GM18951 (cell line): ENCODE results near the gene KLHL2.
"Not testable (repeated sequence)": the region's sequence is repeated elsewhere in the genome, so short reads cannot be mapped to it uniquely, and the experiment has no call there.

Experiments used
- POLR2A ChIP-seq: IDR thresholded peaks from 4 replicates; pipeline ENCODE4 v1.6.1; 2011; ENCODE audit warnings: mild to moderate bottlenecking; ENCODE audit not compliant: insufficient read length, insufficient read depth; ENCODE audit errors: extremely low read depth
- in situ Hi-C: fragments of 300-500 bp; cut with MboI; formaldehyde crosslinking; loops from one replicate; pipeline ENCODE4 v1.12.0; 2022; ENCODE audit warnings: low sequenced_read_pairs, mixed read lengths, inconsistent platforms; ENCODE audit not compliant: unreplicated experiment

Gene KLHL2

DNA sequence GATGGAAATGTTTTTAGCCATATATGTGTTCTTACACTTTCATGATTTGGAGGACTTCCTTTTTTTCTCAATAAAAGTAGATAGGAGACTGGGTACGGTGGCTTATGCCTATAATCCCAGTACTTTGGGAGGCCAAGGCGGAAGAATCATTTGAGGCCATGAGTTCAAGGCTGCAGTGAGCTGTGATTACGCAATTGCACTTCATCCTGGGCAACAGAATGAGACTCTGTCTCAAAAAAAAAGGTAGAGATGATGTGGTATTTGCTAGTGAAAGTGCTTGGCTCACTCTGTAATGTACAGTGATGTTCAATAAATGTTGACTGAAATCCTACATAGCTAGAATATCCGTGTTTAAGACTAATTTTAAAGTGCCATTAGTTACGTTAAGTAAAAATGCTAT is 27.4 kb downstream of the KLHL2 start:
- no peak for TF ChIP-seq POLR2A
- in situ Hi-C loops = no loop called here

DNA sequence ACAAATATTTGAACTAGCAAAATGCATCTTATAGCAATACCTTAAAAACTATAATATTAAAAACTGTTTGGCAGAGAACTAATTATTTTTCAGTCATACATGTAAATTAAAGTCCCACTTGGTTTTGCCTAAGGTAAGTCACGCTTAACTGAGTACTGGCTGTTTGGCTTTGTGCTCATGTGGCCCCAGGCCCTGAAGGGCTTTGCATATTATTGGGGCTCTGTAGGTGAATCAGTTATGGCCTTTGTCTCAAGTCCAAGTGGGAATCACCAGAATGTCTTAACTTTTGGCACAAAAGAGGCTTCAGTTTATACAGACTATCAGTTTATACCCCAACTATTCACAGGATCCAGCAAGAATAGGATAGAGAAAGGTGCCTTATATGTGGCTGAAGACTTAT is 29.5 kb downstream of the KLHL2 start:
- in situ Hi-C loops = not testable (repeated sequence)

DNA sequence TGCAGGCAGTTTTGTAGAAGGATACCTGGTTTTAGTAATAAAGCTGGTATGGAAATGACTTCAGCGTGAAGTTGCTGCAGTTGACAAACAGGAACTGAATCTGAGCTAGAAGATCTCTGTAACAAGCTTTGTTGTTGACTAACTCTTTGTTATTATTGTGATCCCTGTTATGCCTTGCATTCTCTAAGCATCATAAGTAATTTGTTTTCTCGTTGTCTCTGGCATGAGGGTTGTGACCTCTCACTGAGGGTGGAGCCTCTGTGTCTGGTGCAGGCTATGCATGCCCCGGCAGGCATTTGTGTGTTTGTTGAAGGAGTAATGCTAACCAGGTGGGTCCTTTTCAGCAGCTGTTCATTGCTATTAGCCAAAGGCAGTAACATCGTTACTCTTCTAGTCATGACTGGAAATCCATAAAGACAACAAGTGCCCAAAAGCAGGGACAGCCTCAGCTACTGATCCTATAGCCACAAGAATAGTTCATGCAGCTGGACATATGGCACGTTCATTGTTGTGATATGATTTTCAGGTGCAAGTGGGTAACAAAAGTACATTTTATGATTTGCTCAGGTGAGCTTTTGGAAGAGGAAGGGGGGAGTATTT is 30.8 kb downstream of the KLHL2 start:
- in situ Hi-C loops = not testable (repeated sequence)

DNA sequence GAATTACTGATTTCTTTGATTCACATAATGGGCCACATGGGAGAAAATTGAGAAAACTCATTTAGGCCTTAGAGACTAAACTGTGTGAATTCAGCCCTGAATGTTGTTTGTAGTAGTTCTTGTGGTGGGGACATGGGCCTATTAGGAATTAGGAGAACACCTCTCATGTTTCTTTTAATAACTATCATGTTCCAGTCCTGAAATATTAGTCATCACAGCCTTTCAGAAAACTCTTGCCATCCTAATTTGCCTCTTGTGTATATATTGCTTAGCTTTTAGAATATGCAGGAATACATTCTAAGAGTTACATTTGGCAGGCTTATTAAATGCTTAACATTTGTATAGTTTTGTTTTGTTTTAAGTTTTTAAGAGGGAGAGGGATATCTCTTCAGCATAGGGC is 33.4 kb downstream of the KLHL2 start:
- in situ Hi-C loops = not testable (repeated sequence)

DNA sequence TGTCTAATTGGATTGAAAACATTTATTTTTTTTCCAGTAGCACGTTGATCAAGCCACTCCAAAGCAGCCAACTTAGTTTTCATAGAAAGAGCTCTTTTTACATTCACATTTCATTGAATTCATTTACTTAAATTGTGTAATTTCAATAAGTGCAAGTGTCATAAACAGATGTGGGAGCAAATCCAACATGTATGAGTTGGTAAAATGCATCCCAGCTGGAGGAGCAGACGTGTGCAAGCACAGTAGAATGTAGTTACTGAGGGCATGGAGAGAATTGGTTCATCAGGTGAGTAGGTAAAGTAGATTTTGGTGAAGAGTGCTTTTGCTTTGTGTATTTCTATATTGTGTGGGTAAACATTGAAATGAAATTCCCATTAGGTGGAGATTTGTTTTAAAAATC is 36.8 kb downstream of the KLHL2 start:
- in situ Hi-C loops = not testable (repeated sequence)

DNA sequence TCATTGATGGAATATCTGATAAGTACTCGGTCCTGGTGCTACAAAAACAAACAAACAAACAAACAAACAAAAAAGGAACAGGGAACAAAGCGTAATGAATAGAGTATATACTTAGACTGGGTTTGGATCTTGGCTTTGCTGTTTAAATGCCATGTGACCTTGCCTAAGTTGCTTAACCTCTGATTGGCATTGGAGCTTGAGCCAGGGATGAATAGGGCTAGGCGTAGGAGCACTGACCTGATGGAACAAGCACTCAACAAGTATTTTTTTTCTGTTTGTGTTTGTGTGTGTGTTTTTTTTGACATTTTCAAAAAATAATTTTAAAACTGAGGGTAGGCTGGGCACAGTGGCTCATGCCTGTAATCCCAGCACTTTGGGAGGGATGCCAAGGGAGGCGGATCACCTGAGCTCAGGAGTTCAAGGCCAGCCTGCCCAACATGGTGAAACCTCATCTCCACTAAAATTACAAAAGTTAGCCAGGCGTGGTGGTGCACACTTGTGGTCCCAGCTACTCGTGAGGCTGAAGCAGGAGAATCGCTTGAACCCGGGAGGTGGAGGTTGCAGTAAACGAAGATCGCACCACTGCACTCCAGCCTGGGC is 37.3 kb downstream of the KLHL2 start:
- in situ Hi-C loops = not testable (repeated sequence)

DNA sequence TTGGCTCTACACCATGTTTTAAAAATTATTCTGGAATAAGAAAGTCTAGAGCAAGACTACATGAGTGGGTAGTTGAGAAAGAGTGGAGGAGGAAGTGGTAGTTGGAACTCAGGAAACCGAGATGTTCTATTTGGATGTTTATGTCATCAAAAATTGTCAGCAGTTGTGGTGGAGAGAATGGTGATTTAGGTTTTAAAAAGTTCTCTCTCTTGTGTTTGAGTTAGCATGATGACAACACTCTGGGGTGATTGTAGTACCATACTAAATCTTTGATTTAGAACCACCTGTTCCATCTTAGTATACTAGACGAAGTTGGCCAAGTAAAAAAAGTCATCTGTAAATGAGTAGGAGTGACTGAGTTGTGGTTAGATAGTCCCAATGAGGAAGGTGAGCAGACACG is 40.7 kb downstream of the KLHL2 start:
- in situ Hi-C loops = no loop called here

DNA sequence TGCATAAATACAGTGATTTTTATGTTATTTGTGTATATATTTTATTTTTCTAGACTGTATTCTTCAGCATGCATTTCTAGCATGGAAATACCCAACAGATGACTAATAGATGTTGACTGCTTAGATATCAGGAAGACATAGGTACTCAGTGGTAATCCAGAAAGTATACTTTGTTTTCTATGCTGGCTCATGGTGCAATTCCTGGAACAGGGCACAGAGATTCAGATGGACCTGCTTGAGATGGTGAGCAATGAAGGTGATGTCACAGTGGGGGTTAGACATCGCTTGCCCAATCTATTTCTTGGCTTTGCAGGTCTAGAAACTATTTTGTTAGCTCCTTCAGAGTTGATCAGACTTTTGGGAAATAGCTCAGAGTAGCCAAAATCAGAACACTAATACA is 41.5 kb downstream of the KLHL2 start:
- in situ Hi-C loops = not testable (repeated sequence)

More for the DNA sequence above, 40.7 kb downstream of the KLHL2 start:
- TF ChIP-seq POLR2A = no peak

DNA sequence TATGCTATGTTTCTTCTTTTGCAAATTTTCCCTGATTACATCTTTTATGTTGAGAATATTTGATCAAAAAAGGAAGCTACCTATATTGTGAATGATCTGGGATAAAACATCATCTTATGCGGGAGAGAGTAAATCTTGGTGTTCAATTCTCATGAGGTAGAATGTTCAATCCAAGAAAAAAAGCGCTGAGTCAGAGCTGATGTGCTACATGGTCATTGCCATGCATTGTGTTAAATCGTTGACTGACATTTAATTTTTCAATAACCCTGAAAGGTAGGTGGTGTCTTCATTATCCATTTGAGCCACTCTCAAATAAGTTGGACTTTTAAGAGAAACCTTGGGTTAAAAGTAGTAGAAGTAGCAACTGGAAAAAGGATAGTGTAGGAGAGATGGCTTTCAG is 47.4 kb downstream of the KLHL2 start:
- in situ Hi-C loops = not testable (repeated sequence)

DNA sequence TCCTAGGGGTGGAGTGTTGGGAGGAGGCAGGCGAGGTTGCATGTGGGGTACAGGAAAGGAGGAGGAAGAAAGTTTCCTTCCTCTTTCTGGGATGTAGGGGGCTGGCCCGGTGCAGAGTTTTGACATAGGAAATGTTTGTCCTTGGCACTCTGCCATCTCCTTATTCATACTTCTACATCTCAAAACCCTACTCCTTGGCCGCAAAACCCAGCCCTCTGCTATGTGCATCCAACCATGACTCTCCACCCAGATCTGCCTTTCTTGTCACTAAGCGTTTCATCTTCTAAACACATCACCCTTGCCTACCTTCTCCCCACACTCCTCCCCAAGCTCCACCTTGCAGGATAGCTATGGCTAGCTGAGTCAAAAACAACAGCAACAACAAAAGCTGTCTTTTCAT is 48.1 kb downstream of the KLHL2 start:
- in situ Hi-C loops = not testable (repeated sequence)

DNA sequence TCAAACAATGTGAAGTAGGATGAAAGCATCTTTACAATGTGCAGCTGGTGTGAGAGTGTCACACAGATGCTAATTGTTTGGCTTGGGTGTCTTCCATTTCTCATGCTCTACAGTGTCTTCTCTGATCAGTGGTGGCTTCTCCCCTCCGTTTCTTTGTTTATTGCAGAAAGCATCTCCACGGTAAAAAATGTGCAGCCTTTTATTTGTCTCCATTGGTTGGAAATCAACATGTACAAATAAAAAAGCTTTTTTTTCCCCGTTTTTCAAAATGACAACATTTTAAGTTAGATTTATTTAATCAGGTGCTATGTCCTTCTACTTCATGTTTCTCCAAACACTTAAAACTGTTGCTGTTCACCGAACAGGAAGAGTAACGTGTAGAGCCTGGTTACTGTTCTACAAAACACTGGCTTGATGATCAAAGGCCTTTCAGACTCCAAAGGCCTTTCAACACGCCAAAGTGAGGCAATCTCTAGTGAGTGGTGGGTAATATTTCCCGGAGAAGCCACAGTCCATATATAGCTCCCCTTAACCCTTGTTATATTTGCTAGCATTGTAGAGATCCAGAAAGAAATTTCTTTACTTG is 48.8 kb downstream of the KLHL2 start:
- in situ Hi-C loops = not testable (repeated sequence)

DNA sequence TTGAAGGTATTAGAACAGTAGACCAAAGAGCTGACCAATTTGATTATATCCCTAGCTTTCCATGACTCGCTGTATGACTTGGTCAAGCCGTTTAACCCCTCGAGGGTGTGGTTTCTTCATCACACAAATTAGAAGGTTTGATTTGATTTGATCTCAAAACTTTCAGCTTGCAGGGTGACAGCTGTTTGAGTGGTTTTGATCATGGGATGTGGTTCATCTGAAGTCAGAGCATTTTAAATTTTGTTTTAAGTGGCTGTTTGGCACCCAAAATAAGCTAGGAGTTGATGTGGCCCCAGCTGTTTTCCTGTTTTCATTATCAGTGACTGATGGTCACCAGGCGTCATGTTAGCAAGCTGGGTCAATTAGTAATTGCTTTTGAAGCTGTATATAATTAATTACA is 52.4 kb downstream of the KLHL2 start:
- in situ Hi-C loops = not testable (repeated sequence)

DNA sequence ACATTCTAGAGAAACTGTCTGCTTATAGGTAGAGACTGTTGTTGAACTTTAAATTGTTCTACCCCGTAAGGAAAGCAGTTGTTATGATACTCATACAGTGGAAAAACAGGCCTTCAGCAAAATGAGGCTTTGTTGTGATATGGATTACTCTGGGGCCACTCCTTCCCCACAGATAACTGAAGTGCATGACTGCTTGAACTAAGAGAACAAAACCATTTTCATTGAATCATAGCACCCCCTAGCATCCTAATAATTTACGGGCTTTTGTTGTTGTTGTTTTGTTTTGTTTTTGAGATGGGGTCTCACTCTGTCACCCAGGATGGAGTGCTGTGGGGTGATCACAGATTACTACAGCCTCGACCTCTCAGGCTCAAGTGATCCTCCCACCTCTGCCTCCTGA is 54.9 kb downstream of the KLHL2 start:
- in situ Hi-C loops = not testable (repeated sequence)

DNA sequence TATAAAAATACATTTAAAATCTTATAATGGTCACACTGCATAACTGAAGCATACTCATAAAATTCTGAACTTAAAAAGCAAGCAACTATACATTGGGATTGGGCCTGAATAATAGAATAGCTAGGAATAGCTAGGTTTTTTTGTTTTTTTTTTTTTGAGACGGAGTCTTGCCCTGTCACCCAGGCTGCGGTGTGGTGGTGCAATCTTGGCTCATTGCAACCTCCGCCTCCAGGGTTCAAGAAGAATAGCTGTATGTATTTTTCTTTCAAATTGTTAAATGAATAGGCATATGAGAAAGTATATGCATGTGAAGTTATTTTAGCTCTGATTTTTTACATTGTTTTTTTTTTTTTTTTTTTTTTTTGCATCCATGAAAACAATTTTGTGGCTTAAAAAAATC is 56.1 kb downstream of the KLHL2 start:
- in situ Hi-C loops = not testable (repeated sequence)

DNA sequence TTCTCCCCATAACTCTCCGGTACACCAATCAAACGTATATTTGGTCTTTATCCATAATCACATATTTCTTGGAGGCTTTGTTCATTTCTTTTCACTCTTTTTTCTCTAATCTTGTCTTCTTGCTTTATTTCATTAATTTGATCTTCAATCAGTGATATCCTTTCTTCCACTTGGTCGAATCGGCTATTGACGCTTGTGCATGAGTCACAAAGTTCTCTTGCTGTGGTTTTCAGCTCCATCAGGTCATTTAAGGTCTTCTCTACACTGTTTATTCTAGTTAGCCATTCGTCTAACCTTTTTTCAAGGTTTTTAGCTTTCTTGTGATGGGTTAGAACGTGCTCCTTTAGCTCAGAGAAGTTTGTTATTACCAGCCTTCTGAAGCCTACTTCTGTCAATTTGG is 62.6 kb downstream of the KLHL2 start:
- in situ Hi-C loops = not testable (repeated sequence)

DNA sequence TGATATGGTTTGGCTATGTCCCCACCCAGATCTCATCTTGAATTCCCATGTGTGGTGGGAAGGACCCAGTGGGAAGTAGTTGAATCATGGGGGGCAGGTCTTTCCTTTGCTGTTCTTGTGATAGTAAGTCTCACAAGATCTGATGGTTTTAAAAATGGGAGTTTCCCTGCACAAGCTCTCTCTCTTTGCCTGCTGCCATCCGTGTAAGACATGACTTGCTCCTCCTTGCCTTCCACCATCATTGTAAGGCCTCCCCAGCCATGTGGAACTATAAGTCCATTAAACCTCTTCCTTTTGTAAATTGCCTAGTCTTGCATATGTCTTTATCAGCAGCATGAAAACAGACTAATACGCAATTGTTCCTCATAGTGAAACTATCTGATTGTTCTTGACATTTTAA is 66.1 kb downstream of the KLHL2 start:
- in situ Hi-C loops = not testable (repeated sequence)

DNA sequence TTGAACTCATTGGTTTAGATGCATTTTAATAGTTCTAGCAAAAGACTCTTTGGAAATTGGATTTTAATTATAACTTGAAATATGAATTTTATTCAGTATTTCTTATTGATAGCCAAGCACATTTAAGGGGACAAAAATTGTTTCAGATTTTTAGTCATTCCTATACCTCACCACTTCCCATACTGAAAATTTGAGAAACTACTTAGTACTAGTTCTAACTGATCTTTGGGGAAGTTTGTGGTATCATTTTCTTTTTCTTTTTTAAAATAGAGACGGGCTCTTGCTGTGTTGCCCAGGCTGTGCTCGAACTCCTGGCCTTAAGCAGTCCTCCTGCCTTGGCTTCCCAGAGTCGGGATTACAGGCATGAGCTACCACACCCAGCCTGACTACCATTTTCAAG is 68.0 kb downstream of the KLHL2 start:
- in situ Hi-C loops = not testable (repeated sequence)

DNA sequence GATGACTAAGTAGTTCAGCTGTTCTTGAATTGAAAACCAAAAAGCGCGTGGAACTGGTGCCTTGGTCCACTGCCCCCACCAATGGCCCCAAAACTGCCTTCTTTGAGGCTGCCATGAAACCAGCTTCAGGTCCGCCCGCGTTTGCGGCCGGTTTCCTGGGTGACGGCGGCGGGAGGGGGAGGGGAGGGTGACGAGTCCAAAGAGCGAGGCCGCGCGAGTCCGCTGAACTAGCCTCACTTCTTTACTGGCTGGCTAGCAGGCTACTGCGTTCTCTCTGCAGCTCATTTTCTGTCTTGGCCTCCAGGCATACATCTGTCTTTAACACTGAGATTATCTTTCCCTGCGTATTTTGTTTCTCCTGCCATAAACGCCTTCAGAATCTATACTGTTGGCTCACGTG is 72.2 kb downstream of the KLHL2 start:
- in situ Hi-C loops = not testable (repeated sequence)

DNA sequence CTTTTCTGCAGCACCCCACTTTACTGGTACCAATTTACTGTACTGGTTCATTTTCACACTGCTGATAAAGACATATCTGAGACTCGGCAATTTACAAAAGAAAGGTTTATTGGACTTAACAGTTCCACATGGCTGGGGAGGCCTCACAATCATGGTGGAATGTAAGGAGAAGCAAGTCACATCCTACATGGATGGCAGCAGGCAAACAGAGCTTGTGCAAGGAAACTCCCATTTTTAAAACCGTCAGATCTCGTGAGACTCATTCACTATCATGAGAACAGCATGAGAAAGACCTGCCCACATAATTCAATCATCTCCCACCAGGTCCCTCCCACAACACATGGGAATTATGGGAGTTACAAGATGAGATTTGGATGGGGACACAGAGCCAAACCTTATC is 77.3 kb downstream of the KLHL2 start:
- in situ Hi-C loops = not testable (repeated sequence)

DNA sequence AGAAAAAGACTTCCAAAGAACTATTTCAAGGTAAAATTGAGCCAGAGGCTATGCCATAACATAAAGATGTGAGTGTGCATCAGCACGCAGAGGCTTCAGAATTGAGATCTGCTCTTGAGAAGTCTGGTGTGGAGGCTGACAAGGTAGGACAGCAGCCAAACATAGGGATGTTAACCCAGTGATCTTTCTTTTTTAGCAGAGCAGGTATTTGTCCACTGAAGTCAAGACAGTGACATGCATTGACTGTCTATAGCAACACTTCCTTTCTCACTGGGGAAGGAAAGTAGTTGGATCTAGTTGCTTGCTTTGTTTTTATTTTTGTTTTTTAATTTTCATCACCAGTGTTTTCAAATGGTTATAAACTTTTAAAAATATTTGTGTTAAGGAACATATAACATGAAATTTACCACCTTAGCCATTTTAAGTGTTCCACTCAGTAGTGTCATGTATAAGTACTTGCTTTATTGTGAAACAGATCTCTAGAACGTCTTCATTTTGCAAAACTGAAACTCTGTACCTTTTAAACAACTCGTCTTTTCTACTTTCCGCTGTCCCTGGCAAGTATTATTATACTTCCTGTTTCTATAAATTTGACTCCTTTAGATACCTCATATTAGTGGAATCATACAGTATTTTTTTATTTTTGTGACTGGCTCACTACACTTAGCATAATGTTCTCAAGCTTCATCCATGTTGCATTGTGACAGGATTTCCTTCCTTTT is 79.4 kb downstream of the KLHL2 start:
- in situ Hi-C loops = not testable (repeated sequence)
